Suppressor macrophage treated with lipopolysaccharide for 4 hours (primary cell): ENCODE data around the gene ELAPOR1.

Experiments used
- DNase-seq: peaks from one replicate; pipeline ENCODE4 v3.0.0-alpha.2; 2020

ELAPOR1 gene

DNA sequence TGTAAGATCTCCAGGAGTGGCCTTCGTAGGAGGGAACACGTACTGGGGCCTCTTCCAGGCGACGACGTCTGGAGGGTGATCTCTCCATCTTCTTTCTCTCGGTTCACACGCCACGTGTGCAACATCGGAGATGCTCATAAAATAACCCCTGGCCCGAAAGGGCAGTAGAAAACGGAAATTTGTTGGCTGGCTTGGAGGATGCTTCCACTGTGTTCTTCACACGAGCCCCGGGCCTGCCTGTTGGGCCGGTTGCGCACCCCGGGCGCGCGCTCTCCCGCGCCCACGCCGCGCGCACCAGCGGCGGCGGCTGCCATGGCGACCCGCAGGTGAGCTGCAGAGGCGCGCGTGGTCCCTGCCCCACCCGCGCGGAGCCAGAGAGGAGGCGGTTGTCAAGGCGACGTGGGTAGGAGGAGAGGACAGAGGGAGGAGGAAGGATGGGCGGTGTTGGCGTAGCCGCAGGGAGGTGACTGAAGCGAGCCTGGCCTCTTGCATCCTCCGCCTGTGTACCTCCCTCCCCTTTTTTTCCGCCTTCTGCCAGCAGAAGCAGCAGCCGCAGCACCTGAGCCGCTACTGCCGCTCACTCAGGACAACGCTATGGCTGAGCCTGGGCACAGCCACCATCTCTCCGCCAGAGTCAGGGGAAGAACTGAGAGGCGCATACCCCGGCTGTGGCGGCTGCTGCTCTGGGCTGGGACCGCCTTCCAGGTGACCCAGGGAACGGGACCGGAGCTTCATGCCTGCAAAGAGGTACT lies at the start of gene ELAPOR1:
Gene ELAPOR1 (plus strand): TSS at position 526 of the 752 bp plus-strand sequence. CDS start 69 bp downstream, at position 595.
- no peak for DNase-seq

GRCh38 chr1:109065137-109065536 lies 48.8 kb upstream of the ELAPOR1 start:
- no peak for DNase-seq

DNA sequence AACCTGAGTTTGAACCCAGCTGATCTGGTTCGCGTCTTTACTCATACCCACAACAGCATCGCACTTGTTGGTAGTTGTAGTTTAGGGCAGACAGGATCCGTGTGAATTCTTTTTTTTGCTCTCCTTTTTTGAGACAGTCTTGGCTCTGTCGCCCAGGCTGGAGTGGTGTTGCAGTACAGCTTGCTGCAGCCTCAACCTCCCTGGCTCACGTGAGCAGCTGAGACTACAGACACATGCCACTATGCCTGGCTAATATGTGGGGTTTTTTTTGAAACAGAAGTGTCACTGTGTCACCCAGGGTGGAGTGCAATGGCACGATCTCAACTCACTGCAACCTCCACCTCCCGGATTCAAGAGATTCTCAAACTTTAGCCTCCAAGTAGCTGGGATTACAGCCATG lies 46.0 kb upstream of the ELAPOR1 start:
- no peak for DNase-seq

DNA sequence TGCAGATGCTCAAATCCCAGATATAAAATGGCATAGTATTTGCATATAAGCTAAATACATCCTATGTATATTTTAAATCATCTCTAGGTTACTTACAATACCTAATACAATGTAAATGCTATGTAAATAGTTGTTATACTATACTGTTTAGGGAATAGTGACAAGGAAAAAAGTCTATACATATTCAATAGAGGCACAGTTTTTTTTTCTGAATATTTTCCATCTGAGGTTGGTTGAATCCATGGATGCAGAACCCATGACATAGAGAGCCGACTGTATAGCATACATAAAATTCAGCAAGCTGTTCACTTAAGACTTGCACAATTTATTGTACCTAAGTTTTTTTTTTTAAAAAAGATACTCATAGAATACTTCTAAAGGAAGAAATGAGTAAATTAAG lies 44.6 kb upstream of the ELAPOR1 start:
- DNase-seq = no peak

DNA sequence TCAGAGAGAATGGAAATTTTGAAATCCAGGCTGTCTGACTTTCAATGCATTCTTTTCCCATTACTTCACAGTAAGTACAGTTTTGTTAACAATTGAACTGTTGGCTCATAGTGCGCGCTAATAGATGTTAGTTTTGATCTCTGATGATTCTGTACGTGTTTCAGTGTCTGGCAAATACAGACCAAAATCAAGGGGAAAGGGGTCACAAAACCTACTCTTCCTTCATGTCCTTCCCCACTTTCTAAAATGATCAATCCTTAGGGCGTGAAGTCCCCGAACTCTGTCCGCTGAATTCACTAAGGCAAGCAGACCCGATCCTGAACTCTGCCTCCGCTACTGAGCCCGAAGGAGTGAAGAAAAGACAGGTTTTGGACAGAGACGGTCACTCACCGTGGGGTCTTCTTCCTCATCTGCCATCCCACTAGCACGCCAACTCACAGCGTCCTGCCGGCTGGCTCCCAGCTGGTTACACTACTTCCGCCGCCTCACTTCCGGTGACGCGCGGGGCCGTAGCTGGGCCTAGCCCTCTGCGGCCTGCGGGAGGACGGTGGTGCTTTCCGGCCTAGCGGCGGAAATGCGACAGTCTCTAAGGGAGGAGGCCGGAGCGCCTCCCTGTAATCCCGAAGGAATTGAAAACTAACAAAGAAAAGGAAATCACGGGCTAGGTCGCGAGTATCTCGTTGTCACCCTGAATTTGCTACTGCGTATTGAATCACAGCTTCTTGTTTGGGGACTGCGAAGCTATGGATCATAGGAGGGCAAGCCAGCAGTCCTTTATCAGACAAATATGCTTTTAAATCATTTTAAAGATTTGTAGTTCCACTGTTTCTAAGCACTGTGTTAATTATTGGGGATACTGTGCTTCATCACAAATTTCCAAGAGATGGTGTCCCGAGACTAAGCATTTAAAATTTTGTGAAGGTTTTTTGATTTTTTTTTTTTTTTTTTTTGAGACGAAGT lies 38.1 kb upstream of the ELAPOR1 start, which contains the start of gene TAF13:
Gene TAF13 (minus strand): TSS at position 473 of the 960 bp plus-strand sequence. CDS start 56 bp downstream, at position 417.
- DNase-seq = peak; percentile 98

- DNase-seq = no peak
Measured at GRCh38 chr1:109078317-109078716, 35.6 kb upstream of the ELAPOR1 start.

- DNase-seq = no peak
Measured at GRCh38 chr1:109079240-109079622, 34.7 kb upstream of the ELAPOR1 start.

GRCh38 chr1:109080441-109081082 lies 33.4 kb upstream of the ELAPOR1 start:
- no peak for DNase-seq

GRCh38 chr1:109083501-109083900 lies 30.4 kb upstream of the ELAPOR1 start:
- no peak for DNase-seq

DNA sequence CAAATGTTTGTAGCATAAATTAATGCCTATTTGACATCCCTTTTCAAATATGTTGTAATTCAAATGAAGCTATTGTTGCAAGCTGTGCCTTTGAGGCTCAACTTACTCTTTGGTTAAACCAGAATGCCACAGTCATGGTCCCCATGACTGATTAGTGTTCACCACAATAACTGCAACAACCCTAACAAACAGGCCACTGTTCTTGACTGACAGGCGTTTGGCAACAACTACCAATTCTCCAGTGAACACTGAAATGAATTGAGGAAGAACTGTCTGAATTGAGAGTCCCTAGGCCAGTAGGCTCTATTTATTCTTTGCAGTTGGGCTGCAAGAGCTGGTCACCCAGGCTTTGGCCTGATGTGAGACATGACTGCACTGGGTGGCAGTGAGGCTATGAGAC lies 30.0 kb upstream of the ELAPOR1 start:
- DNase-seq = no peak

GRCh38 chr1:109084563-109085517 lies 29.1 kb upstream of the ELAPOR1 start:
- DNase-seq = no peak

DNA sequence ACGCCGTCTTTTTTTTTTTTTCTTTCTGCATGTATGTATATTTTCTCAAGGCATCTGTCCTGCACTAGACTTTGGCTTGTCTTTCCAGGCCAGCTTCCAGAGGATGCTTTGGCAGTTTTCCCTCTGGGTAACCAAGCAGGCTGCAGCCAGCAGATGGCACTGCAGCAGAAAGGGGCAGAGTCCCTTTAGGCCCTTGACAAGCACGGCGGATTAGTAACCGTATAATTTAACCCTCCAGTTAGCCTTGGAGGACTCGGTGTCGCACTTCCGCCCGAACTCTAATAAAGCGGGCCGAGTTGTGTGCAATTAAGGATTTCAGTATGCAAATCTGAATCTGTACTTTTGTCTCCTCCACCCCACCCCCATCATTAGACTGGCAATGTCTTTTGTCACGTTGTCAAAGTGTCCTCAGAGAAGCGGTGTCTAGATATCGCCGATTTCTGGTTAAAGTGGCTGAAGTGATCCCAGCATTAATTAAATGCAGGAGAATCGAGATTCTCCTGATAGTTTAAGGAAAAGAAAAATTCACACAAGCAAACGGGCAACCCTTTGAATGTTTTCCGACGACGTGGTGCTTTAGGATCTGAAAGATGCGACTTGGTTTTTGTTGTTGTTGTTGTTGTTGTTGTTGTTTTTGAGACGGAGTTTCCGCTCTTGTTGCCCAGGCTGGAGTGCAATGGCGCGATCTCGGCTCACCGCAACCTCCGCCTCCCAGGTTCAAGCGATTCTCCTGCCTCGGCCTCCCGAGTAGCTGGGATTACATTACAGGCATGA lies 24.5 kb upstream of the ELAPOR1 start:
- peak; percentile 52 for DNase-seq

- DNase-seq = peak; percentile 95
Measured at GRCh38 chr1:109090196-109091077, 23.5 kb upstream of the ELAPOR1 start, which contains the start of gene TMEM167B. TSS of gene TMEM167B (plus strand) at chr1:109090764. CDS start at chr1:109090873, 109 bp downstream.

DNA sequence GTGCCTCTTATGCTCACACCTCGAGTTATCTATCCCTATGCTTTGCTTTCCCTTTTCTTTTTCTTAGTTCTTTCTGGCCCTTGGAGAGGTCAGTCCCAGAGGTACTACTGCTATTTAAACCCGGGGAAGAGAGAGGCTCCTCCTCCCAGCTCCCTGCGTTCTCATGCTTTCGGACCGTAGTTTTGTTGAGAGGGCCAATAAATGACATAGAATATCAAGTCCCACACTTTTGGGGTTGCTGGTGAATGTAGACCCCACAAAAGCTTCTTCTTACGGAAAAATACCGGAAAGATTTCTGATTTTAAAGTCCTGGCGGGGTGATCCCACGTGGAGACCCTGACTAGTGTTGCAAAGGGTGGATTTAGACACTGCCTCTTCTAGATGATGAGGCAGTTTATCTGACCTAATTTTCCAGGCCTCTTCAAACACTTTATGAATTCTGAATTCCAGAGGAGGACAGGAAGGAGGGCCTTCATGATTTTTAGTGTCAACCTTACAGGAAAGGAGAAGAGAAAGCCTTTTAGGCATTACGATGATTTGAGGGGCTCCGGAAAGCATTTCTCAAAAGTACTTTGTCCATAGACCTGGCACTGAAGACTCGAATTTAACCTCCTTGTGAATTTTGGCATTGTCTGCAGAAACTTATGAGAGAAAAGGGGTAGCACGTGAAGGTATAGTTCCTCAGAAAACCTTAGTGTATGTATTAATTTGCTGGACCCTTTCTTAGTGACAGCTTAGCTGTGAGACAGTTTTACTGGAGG lies 22.7 kb upstream of the ELAPOR1 start:
- DNase-seq = peak; percentile 57

DNA sequence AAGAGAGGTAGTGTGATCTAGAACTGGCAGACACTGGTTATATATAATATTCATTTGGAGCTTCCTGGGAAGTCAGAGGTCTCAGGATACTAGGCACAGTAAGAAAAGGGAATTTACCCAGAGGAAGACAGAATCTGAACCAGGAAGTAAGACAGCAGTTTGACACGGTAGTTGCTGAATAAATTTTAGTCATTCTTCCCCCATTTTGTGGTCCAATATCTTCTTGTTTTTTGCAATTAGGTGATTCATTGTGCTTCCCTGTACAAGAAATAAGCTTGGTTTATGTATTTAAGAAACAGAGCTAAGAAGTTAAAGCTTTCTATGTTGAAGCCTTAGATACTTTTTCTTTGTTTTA lies 22.1 kb upstream of the ELAPOR1 start:
- peak; percentile 83 for DNase-seq

GRCh38 chr1:109094377-109094803 lies 19.5 kb upstream of the ELAPOR1 start:
- DNase-seq = no peak

- DNase-seq = no peak
Measured at GRCh38 chr1:109094871-109095270, 19.0 kb upstream of the ELAPOR1 start.

DNA sequence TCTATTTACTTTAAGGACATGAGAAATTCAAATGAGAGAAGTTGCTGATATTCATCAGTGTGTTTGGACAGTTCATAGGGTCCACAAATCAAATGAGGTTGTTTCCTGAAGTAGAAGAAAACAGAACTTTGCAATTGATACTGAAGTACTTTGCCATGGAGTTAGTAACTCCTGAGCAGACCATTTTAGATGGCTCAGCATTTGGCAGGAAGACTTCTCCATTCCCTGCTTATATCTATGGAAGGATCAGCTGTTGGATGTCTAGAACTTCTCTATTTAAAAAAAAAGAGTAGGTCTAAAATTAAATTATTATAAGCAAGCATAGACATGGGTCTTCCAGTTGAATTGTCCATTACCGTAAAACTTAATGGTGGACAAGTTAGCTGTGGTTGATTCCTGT lies 18.3 kb upstream of the ELAPOR1 start:
- no peak for DNase-seq

DNA sequence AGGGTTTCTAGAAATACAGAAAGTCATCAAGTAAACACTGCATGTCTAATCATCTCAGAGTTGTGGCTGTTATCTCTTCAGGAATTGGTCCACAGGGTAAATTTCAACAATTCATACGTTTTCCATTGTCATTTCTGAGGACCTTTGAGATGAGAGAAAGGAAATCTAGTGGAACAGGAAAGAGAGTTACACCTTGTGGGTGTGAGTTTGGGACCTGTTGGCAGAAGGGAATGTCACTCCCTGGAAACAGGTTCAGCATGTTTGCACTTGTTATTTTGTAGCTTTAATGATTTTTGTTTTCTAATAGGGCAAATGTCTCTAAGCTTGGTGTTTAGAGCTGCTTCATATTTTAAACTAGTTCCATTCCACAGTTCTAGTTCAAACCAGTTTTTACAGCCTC lies 17.8 kb upstream of the ELAPOR1 start:
- no peak for DNase-seq
